ENCODE results near the gene PIN1.
A peak's percentile ranks its signal among the peaks of the same experiment; 100 is the strongest.
"Not testable (repeated sequence)": the region's sequence is repeated elsewhere in the genome, so short reads cannot be mapped to it uniquely, and the experiment has no call there.

PIN1 gene

DNA sequence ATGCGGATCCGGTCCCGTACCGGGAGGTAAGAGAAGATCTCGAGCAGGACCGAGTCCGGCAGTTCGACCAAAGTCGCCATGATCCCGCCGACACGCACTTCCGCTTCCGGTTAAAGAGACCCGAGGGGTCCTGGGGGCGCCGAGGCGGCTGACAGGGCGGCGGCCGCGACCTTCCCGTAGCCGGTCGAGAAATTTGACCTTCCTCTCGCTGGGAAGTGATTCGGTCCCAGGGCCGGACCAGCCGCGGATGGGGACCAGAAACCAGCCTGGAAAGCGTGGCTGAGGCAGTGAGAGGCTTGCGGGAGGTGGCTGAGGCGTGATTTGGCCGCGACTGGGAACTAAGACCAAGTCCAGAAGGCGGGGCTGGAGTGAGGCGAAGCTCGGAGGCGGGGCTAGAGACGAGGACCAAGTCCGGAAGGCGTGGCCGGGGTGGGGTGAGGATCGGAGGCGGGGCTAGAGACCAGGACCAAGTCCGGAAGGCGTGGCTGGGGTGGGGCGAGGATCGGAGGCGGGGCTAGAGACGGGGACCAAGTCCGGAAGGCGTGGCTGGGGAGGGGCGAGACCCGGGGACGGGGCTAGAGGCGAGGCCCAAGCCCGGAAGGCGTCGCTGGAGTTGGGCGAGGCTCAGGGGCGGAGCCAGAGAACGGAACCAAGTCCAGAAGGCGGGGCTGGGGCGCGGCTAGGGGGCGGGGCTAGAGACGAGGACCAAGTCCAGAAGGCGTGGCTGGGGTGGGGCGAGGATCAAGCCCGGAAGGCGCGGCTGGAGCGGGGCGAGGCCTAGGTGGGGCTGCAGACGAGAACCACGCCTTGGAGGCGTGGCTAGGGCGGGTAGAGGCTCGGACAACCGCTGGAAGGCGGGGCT is 16.2 kb upstream of the PIN1 start, which contains the start of gene FBXL12:
TSS of gene FBXL12 (minus strand) at position 346 of the 862 bp plus-strand sequence. CDS start at position 80, 266 bp downstream.
- peak; percentile 100 for DNase-seq

- DNase-seq, result no peak
These were observed 15.6 kb upstream of the PIN1 start for GRCh38 chr19:9819596-9819909.

DNA sequence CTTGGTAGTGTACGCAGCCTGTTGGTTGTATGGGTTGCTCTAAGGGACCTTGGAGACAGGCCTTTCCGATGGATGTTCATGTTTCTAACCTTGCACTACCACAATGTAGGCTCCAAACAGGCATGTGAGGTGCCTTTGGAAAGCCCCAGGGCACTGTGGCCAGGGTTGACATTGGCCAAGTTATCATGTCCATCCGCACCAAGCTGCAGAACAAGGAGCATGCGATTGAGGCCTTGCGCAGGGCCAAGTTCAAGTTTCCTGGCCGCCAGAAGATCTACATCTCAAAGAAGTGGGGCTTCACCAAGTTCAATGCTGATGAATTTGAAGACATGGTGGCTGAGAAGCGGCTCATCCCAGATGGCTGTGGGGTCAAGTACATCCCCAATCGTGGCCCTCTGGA is 15.1 kb upstream of the PIN1 start:
- not testable (repeated sequence) for DNase-seq

DNA sequence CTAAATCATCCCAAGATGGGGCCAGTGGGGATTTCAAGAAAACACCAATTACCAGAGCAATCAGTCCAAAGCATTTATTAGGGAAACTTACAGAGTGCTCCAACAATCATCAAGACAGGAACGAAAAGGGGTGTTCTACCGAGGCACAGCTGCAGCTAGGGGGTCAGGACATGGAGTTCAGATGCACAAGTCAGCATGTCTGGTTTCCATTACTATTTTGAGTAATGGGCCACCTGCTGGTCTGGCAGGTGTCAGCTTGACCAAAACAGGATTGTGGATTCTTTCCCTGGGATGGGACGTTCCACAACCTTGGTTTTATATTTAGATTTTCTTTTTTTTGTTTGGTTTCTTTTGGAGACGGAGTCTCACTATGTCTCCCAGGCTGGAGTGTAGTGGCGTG is 11.3 kb upstream of the PIN1 start:
- DNase-seq, result no peak

GRCh38 chr19:9827289-9828238 is 7.6 kb upstream of the PIN1 start, which contains the start of gene UBL5:
TSS of gene UBL5 (plus strand) at chr19:9827918. CDS start at chr19:9828338, 420 bp downstream.
- peak; percentile 94 for DNase-seq

DNA sequence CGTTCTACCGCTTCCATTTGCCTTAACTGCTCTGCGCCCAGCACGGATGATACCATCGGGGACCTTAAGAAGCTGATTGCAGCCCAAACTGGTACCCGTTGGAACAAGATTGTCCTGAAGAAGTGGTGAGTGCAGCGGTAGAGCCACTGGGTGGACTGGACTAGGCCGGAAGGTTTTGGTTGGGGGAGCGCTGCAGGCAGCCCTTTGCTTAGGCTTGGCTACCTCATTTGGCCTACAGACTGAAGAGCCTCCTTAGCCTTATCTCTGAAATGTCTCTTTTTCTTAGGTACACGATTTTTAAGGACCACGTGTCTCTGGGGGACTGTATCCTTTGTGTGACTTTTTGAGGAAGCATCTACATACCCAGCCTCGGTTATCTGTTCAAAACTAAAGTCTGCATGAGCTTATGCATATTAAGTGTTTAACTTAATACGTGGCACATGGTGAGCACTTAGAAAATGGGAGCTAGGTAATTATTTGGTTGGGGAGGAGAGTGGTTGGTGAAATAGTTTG is 6.5 kb upstream of the PIN1 start:
- no peak for DNase-seq

GRCh38 chr19:9834307-9834725 is 802 bp upstream of the PIN1 start:
- DNase-seq, result no peak

- DNase-seq, result no peak
These were observed 410 bp downstream of the PIN1 start for GRCh38 chr19:9835507-9835949.

DNA sequence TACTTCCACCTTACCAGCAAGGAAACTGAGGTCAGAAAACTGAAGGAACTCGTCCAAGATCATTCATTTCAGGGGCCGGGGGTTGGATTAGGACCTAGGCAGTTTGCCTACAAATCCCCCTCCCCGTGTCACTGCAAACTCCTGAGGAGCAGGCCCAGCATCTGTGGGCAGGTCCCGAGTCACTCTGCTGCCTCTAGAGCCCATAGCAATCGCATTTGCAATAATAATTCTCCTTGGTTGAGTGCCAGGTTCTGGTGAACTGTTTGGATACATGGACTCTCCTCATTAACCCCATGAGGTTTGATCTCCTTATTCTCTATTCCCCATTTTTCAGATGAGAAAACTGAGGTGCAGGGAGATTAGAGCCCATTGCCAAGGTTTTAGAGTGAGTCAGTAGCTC is 903 bp downstream of the PIN1 start:
- DNase-seq, result no peak

DNA sequence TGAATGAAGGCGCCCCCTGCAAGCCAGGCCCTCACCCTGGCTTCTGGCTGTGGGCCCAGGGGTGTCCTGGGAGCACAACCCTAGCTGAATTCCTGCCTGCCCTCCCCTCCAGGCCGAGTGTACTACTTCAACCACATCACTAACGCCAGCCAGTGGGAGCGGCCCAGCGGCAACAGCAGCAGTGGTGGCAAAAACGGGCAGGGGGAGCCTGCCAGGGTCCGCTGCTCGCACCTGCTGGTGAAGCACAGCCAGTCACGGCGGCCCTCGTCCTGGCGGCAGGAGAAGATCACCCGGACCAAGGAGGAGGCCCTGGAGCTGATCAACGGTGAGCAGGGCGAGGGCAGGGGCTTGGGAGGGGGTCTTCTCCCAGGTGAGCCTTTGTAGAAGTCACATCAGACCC is 3.2 kb downstream of the PIN1 start:
- no peak for DNase-seq

GRCh38 chr19:9839415-9839814 is 4.3 kb downstream of the PIN1 start:
- DNase-seq, result no peak

GRCh38 chr19:9842834-9843625 is 7.9 kb downstream of the PIN1 start:
- DNase-seq, result no peak

DNA sequence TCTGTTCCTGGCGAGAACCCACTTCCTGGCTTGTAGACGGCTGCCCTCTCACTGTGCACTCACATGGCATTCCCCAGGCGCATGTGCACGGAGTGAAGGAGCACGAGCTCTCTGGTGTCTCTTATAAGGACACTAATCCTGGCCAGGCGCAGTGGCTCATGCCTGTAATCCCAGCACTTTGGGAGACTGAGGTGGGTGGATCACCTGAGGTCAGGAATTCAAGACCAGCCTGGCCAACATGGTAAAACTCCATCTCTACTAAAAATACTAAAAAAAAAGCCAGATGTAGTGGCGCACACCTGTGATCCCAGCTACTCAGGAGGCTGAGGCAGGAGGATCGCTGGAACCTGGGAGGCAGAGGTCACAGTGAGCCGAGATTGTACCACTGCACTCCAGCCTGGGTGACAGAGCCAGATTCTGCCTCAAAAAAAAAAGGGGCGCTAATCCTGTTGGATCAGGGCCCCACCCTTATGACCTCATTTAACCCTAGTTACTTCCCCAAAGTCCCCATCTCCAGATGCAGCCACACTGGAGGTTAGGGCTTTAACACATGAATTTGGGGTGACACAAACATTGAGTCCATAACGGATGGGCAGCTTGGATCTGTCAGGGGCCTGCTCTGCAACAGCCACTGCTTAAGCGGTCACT is 8.6 kb downstream of the PIN1 start:
- not testable (repeated sequence) for DNase-seq

DNA sequence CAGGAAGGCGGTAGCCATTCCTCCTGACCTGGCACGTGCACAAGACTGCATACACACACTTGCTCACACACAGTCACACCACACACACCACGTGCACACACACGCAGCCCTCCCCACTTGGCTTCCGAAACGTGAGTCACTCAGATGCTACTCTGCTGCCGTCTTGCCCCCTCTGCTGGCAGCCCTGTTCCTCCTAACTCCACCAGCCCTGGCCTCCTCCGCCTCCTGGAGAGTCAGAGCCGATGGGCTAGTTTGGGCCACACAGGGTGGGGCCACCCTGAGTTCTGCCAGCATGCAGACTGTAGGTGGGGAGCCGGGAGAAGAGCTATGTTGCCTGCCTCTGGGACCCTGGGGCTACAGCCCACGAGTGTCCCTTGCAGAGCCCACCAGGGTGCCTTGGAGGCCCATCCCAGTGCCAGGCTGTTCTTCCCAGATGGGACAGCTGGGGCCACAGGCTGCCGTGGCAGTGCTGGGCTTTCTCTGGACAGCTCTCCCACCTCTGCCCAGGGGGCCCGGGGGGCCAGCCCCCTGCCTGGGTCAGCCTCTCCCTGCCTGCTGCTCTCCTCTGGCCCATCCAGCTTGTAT is 12.1 kb downstream of the PIN1 start:
- DNase-seq, result no peak

DNA sequence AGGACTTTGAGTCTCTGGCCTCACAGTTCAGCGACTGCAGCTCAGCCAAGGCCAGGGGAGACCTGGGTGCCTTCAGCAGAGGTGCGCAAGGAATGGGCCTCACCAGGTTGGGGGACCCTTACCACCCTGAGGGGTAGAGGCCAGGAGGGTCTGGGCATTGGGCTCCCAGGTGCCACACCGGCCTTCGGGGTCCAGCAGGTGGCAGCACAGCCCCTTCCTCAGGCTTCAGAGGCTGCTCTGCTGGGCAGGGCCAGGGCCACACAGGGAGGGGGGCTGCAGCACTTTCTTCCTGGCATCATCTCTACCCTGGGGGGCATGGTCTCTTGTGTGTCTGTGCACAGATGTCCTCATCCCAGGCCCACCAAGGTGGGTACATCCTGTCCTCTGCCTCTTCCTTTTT is 12.9 kb downstream of the PIN1 start:
- DNase-seq, result no peak

DNA sequence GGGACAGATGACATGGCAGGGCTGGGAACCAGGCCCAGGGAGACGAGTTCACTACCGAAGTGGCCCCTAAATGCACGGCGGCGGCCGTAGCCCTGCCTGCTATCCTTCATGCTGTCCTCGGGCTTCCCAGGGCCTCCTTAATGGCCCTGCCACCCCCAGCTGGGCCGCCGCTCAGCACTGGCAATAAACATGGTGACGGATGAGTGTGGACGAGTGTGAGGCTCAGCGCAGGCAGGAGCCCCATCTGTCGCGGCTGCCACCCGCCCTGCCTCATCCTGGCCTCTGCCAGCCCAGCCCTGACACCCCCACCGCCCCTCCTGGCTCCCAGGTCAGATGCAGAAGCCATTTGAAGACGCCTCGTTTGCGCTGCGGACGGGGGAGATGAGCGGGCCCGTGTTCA is 13.6 kb downstream of the PIN1 start:
- DNase-seq, result no peak

GRCh38 chr19:9849791-9850190 is 14.7 kb downstream of the PIN1 start:
- DNase-seq, result no peak

- DNase-seq, result no peak
These were observed 15.3 kb downstream of the PIN1 start for GRCh38 chr19:9850235-9850959.

GRCh38 chr19:9854282-9854846 is 19.2 kb downstream of the PIN1 start:
- no peak for DNase-seq

DNA sequence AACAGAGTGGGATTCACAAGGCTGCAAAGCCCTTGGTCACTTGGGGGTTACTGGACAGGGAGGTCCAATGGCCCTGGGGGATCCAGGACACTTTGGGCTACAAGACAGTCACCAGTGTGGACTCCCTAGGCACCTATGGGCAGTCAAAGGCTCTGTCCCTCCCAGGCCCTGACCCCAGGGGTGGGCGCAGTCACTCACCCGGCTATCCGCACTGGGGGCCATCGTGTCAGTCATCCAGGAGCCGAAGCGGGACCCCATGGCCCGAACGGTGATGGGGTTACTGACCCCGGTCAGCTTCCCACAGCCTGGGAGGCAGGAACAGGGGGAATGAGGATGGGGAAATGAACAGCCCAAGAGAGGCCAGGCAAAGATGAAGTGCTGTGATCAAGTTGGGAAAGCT is 21.5 kb downstream of the PIN1 start:
- no peak for DNase-seq

Data from NCI-H2029 (cell line).